ENCODE measurements around the gene ROBO1. TPM values are rescaled to one million over a fixed set of nuclear protein-coding genes. Genes with fewer than 3 reads are reported as not detected.

Gene ROBO1
- total and polyA plus RNA-seq, 2 donors (not counting 3 experiments of a cell fraction or from before 2014, with no cell fraction given), result 5.9 to 14.2 TPM

GRCh38 chr3:78992400-78992799 lies 775.4 kb downstream of the ROBO1 start:
- Histone ChIP-seq H4K20me1 (replicated peaks; ENCODE audit: control insufficient read depth, extremely low read depth, insufficient read depth, low read length) (no peaks in the 10 kb centered on the region), H3K4me3 (replicated peaks in 1 of 3; ENCODE audit: insufficient read depth in 1 of 3, low read depth in 1 of 3, low read length in 3 of 3) (no peak overlapping the region), H3K27ac (ENCODE audit: insufficient read depth, low read depth, low read length) (no peak overlapping the region), H3K9me1 (replicated peaks; ENCODE audit: control insufficient read depth, extremely low read depth, insufficient read depth, low read length) (no peaks in the 10 kb centered on the region), H3K4me1 (ENCODE audit: control insufficient read depth, extremely low read depth, insufficient read depth, low read length) (peaks cover 6% of the 10 kb centered on the region), H2AFZ (ENCODE audit: low read depth, low read length) (no peak overlapping the region), H3K27me3 (ENCODE audit: control insufficient read depth in 2 of 2, insufficient read depth in 2 of 2, low read length in 2 of 2) (no peaks in the 10 kb centered on the region), H3K9ac (replicated peaks; ENCODE audit: extremely low read depth, insufficient read depth, low read length) (no peak overlapping the region), H3K36me3 (ENCODE audit: control insufficient read depth in 2 of 2, extremely low read depth in 1 of 2, insufficient read depth in 2 of 2, low read length in 2 of 2) (no peaks in the 10 kb centered on the region), H3K9me3 (replicated peaks; ENCODE audit: control insufficient read depth, insufficient read depth, low read length) (no peaks in the 10 kb centered on the region), H3K4me2 (ENCODE audit: insufficient read depth, low read length) (no peak overlapping the region), H3K79me2 (ENCODE audit: control insufficient read depth, insufficient read depth, low read length) (no peaks in the 10 kb centered on the region)
- FAIRE-seq, result no peak
- no peak for DNase-seq (ENCODE audit: low read depth, low spot score)
- POLR2A ChIA-PET, result no interaction called here
- dilution Hi-C loops (cut with MboI; ENCODE audit: extremely low pct_ligation_motif_present, low sequenced_read_pairs) (no loop called here), intact Hi-C loops (cut with micrococcal nuclease) (no loop called here)
- TF ChIP-seq EZH2 (IDR thresholded peaks at IDR 0.05; ENCODE audit: borderline replicate concordance, low read depth, low read length, severe bottlenecking) (no peak), CTCF (IDR thresholded peaks at IDR 0.05; ENCODE audit: extremely low read depth in 1 of 2, insufficient read depth in 1 of 2, low read depth in 1 of 2, low read length in 2 of 2) (no peak), MAX (IDR thresholded peaks at IDR 0.05; ENCODE audit: insufficient read depth, insufficient read length) (no peak), GATA2 (IDR thresholded peaks at IDR 0.05; ENCODE audit: insufficient read depth, insufficient read length, low read depth, low read length) (no peak), MYC (IDR thresholded peaks at IDR 0.05; ENCODE audit: low read depth, low read length) (no peak), POLR2A (IDR thresholded peaks at IDR 0.05; ENCODE audit: low read depth, low read length) (no peak)
- CTCF ChIA-PET, result no interaction called here
- BruUV-seq (replicated peaks), result no TSS peak

GRCh38 chr3:78991656-78992055 lies 776.1 kb downstream of the ROBO1 start:
- Histone ChIP-seq H3K4me1 (ENCODE audit: control insufficient read depth, extremely low read depth, insufficient read depth, low read length) (peaks cover 6% of the 10 kb centered on the region), H4K20me1 (replicated peaks; ENCODE audit: control insufficient read depth, extremely low read depth, insufficient read depth, low read length) (no peaks in the 10 kb centered on the region), H3K9ac (replicated peaks; ENCODE audit: extremely low read depth, insufficient read depth, low read length) (no peak overlapping the region), H3K4me2 (ENCODE audit: insufficient read depth, low read length) (no peak overlapping the region), H3K9me1 (replicated peaks; ENCODE audit: control insufficient read depth, extremely low read depth, insufficient read depth, low read length) (no peaks in the 10 kb centered on the region), H3K27ac (ENCODE audit: insufficient read depth, low read depth, low read length) (no peak overlapping the region), H3K9me3 (replicated peaks; ENCODE audit: control insufficient read depth, insufficient read depth, low read length) (no peaks in the 10 kb centered on the region), H3K4me3 (replicated peaks in 1 of 3; ENCODE audit: insufficient read depth in 1 of 3, low read depth in 1 of 3, low read length in 3 of 3) (no peak overlapping the region), H3K79me2 (ENCODE audit: control insufficient read depth, insufficient read depth, low read length) (no peaks in the 10 kb centered on the region), H3K36me3 (ENCODE audit: control insufficient read depth in 2 of 2, extremely low read depth in 1 of 2, insufficient read depth in 2 of 2, low read length in 2 of 2) (no peaks in the 10 kb centered on the region), H3K27me3 (ENCODE audit: control insufficient read depth in 2 of 2, insufficient read depth in 2 of 2, low read length in 2 of 2) (no peaks in the 10 kb centered on the region), H2AFZ (ENCODE audit: low read depth, low read length) (no peak overlapping the region)
- DNase-seq (ENCODE audit: low read depth, low spot score) (no peak), FAIRE-seq (no peak)
- CTCF ChIA-PET, result interaction anchor here (1.8 kb wide), 1 partner anchor 21 kb away, joined by 5 read pairs; no protein-coding TSS in a partner anchor
- TF ChIP-seq EZH2 (IDR thresholded peaks at IDR 0.05; ENCODE audit: borderline replicate concordance, low read depth, low read length, severe bottlenecking) (no peak), MYC (IDR thresholded peaks at IDR 0.05; ENCODE audit: low read depth, low read length) (no peak)
- dilution Hi-C loops (cut with MboI; ENCODE audit: extremely low pct_ligation_motif_present, low sequenced_read_pairs), result no loop called here
- BruUV-seq (replicated peaks), result no TSS peak
- intact Hi-C loops (cut with micrococcal nuclease), result no loop called here
- POLR2A ChIA-PET, result interaction anchor here (1.5 kb wide), 1 partner anchor 27 kb away, joined by 3 read pairs; no protein-coding TSS in a partner anchor

All from endothelial cell of umbilical vein (primary cell).